ENCODE data around the gene PRICKLE1.

PRICKLE1 gene

DNA sequence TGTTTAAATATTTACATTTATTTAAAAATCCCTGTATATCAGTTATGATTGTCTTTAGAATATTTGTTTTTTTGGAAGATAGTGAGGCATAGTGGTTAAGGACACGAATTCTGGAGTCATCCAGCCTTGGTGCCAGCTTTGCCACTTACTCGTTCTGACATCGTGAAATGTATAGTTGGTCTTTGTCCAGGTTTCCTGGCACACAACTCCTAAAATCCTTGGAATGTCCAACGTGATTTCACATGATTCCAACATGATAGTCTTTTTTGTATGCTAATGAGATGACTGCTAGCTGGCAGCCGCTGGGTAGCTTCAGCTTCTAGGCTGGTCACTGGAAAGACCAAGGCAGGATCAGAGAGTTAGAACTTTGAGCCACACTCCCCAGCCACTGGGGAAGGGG lies 64.8 kb downstream of the PRICKLE1 start:
- no peak overlapping the region for H3K4me3 ChIP-seq (ENCODE audit: low read depth in 1 of 2, low read length in 1 of 2)
- no peak overlapping the region for H3K27ac ChIP-seq
- H3K9me3 ChIP-seq: no peaks in the 10 kb centered on the region
- TF ChIP-seq, protein P1, sequence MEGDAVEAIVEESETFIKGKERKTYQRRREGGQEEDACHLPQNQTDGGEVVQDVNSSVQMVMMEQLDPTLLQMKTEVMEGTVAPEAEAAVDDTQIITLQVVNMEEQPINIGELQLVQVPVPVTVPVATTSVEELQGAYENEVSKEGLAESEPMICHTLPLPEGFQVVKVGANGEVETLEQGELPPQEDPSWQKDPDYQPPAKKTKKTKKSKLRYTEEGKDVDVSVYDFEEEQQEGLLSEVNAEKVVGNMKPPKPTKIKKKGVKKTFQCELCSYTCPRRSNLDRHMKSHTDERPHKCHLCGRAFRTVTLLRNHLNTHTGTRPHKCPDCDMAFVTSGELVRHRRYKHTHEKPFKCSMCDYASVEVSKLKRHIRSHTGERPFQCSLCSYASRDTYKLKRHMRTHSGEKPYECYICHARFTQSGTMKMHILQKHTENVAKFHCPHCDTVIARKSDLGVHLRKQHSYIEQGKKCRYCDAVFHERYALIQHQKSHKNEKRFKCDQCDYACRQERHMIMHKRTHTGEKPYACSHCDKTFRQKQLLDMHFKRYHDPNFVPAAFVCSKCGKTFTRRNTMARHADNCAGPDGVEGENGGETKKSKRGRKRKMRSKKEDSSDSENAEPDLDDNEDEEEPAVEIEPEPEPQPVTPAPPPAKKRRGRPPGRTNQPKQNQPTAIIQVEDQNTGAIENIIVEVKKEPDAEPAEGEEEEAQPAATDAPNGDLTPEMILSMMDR (IDR thresholded peaks at IDR 0.05): no peak
- H3K36me3 ChIP-seq: no peaks in the 10 kb centered on the region
- H3K27me3 ChIP-seq: no peaks in the 10 kb centered on the region
- no peaks in the 10 kb centered on the region for H3K4me1 ChIP-seq (ENCODE audit: control insufficient read depth in 1 of 2, insufficient read depth in 1 of 2, low read depth in 1 of 2, low read length in 1 of 2)

DNA sequence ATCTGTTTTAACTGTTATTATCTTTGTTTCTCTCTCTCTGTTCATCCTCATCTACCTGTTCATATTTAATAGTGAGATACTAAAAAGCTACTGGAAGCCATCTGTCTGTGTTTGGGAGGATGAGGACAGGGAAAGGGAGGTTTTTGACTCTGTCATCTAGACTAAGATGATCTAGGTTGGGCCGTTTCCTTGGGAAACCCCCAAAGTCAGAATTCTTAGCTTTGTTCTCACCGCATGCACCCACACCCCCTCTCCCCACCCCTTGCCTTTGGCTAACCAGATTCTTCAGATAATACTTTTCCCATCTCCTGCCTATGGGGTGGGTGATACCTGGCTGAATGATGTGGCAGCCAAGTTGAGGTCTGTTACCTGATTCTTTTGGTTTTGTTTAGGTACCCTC lies 73.0 kb downstream of the PRICKLE1 start:
- TF ChIP-seq, protein P1 (IDR thresholded peaks at IDR 0.05): no peak
- no peaks in the 10 kb centered on the region for H3K9me3 ChIP-seq
- no peak overlapping the region for H3K27ac ChIP-seq
- no peaks in the 10 kb centered on the region for H3K27me3 ChIP-seq
- H3K4me1 ChIP-seq (ENCODE audit: control insufficient read depth in 1 of 2, insufficient read depth in 1 of 2, low read depth in 1 of 2, low read length in 1 of 2): no peaks in the 10 kb centered on the region
- no peak overlapping the region for H3K4me3 ChIP-seq (ENCODE audit: low read depth in 1 of 2, low read length in 1 of 2)
- H3K36me3 ChIP-seq: no peaks in the 10 kb centered on the region

DNA sequence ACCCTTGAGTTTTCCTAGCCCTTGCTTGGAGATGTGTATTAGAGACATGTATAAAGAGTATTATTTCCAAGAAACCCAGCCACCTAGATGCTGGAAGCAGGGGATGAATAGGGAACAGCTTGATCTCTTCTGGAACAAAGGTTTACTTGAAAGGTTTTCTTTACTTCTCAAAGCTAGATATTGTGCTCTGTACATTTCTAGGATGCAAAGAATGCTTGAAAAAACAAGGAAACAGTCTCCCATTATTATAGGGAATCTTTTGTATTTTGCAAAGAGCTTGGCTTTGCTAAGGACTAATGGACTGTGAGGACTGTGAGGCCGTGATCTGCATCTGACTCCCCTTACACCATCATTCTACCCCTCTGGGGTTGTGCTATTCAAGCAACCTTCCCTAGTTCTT lies 77.9 kb downstream of the PRICKLE1 start:
- TF ChIP-seq, protein P1 (IDR thresholded peaks at IDR 0.05): no peak
- no peaks in the 10 kb centered on the region for H3K4me1 ChIP-seq (ENCODE audit: control insufficient read depth in 1 of 2, insufficient read depth in 1 of 2, low read depth in 1 of 2, low read length in 1 of 2)
- no peak overlapping the region for H3K4me3 ChIP-seq (ENCODE audit: low read depth in 1 of 2, low read length in 1 of 2)
- no peaks in the 10 kb centered on the region for H3K27me3 ChIP-seq
- no peaks in the 10 kb centered on the region for H3K9me3 ChIP-seq
- no peaks in the 10 kb centered on the region for H3K36me3 ChIP-seq
- no peak overlapping the region for H3K27ac ChIP-seq

DNA sequence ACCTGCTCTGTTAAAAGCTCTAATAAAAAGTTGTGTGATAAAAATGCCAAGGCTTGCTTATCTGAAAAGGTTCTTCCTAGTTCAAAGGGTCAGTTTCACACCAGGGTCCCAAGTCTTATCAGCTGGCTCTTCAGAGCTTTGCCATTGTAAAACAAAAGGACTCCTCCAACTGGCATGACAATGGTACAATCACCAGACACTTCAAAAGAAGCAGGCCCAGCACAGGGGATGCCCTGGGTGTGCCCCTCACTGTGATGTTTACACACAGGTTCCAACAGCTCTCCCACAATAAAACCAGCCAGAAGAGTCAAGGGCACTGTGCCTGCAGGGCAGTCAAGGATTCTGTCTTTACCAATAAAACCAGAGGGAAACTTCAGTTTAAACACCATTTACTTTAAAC lies 78.7 kb downstream of the PRICKLE1 start:
- TF ChIP-seq, protein P1 (IDR thresholded peaks at IDR 0.05): no peak
- Histone ChIP-seq H3K27me3 (no peaks in the 10 kb centered on the region), H3K4me1 (ENCODE audit: control insufficient read depth in 1 of 2, insufficient read depth in 1 of 2, low read depth in 1 of 2, low read length in 1 of 2) (no peaks in the 10 kb centered on the region), H3K4me3 (ENCODE audit: low read depth in 1 of 2, low read length in 1 of 2) (no peak overlapping the region), H3K9me3 (no peaks in the 10 kb centered on the region), H3K36me3 (no peaks in the 10 kb centered on the region), H3K27ac (no peak overlapping the region)

DNA sequence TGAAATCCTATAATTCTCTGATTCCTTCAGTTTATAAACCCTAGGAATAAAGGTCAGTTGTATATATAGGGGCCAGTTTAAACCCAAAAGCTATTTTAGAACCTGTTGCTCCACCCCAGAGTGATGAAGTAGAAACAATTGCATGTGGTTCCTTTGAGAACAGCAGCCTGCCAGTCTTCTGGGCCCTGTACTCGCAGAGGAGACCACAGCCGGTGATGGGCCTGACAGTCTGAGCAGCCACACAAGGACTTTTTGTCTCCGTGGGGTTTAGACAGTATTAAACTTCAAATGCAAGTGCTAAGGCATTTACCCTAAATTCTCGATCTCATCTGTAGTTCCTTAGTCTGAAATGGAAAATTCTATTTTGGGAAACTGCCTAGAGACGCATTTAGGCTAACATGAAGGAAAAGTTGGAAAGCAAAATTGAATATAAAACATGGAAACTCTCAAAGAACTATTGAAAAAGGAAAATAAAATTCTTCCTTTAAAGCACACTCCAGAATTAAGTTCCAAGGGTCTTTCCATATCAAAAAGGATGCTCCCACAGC lies 80.6 kb downstream of the PRICKLE1 start:
- H3K4me1 ChIP-seq (ENCODE audit: control insufficient read depth in 1 of 2, insufficient read depth in 1 of 2, low read depth in 1 of 2, low read length in 1 of 2): no peaks in the 10 kb centered on the region
- TF ChIP-seq, protein P1 (IDR thresholded peaks at IDR 0.05): no peak
- no peak overlapping the region for H3K4me3 ChIP-seq (ENCODE audit: low read depth in 1 of 2, low read length in 1 of 2)
- H3K9me3 ChIP-seq: no peaks in the 10 kb centered on the region
- no peak overlapping the region for H3K27ac ChIP-seq
- H3K27me3 ChIP-seq: no peaks in the 10 kb centered on the region
- no peaks in the 10 kb centered on the region for H3K36me3 ChIP-seq

DNA sequence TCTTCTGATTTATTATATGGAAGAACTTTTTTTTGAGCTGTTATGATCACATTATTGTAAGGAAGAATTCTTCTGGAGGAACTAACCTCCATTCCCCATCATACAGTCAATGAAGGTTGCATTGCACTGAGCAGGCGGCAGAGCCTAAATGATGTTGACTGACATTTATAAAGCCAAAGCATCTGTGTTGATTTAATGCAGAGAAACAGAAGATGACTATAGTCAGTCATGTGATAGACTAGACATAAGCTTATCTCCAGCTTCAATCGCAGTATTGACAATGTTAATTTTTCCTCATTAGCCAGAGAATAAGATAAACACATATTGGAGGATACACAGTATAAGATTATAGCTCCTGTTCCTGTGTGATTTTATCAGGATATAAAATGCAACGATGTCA lies 82.0 kb downstream of the PRICKLE1 start:
- TF ChIP-seq, protein P1 (IDR thresholded peaks at IDR 0.05): no peak
- no peaks in the 10 kb centered on the region for H3K9me3 ChIP-seq
- H3K4me1 ChIP-seq (ENCODE audit: control insufficient read depth in 1 of 2, insufficient read depth in 1 of 2, low read depth in 1 of 2, low read length in 1 of 2): no peaks in the 10 kb centered on the region
- H3K27ac ChIP-seq: no peak overlapping the region
- no peaks in the 10 kb centered on the region for H3K27me3 ChIP-seq
- H3K4me3 ChIP-seq (ENCODE audit: low read depth in 1 of 2, low read length in 1 of 2): no peak overlapping the region
- no peaks in the 10 kb centered on the region for H3K36me3 ChIP-seq
